OCI-LY3 (cell line): Measurements from ENCODE around the gene TMEM39B.

Experiments
- H2AFZ ChIP-seq: fragments of 200-600, 300-600 bp; shearing (Covaris generic); 2 replicates; pipeline ENCODE4 v1.6.0; 2014; ENCODE audit warnings: antibody characterized with exemption, low read depth, low read length
- H3K27ac ChIP-seq: fragments of 200-600, 300-600 bp; sonication (generic); 2 replicates; pipeline ENCODE4 v1.5.1; 2014; ENCODE audit warnings: mild to moderate bottlenecking, low read length, moderate library complexity, mixed read lengths
- H3K27me3 ChIP-seq: fragments of 200-600, 300-600 bp; sonication (generic); 2 replicates; pipeline ENCODE4 v1.6.1; 2014; ENCODE audit warnings: low read depth, low read length, mixed read lengths
- H3K36me3 ChIP-seq: fragments of 200-600, 300-600 bp; sonication (generic); replicated peaks from 2 replicates; pipeline ENCODE3; 2014; ENCODE audit warnings: low read depth, low read length, mixed read lengths
- H3K4me1 ChIP-seq: fragments of 300-600, 200-600 bp; sonication (generic); 2 replicates; pipeline ENCODE4 v1.6.1; 2014; ENCODE audit warnings: low read length, mixed read lengths
- H3K4me2 ChIP-seq: fragments of 200-600, 300-600 bp; sonication (generic); 2 replicates; pipeline ENCODE4 v1.6.1; 2014; ENCODE audit warnings: low read length, mixed read lengths
- H3K4me3 ChIP-seq: fragments of 300-600, 200-600 bp; sonication (generic); 2 replicates; pipeline ENCODE4 v1.5.1; 2014; ENCODE audit warnings: antibody characterized with exemption, mild to moderate bottlenecking, low read length, moderate library complexity
- H3K79me2 ChIP-seq: fragments of 300-600, 200-600 bp; shearing (Covaris generic); 2 replicates; pipeline ENCODE4 v1.6.1; 2014; ENCODE audit warnings: mild to moderate bottlenecking, low read length, mixed read lengths
- H3K9ac ChIP-seq: fragments of 300-600, 200-600 bp; shearing (Covaris generic); 2 replicates; pipeline ENCODE4 v1.6.0; 2014; ENCODE audit warnings: mild to moderate bottlenecking, low read length, moderate library complexity
- H3K9me3 ChIP-seq: fragments of 200-600, 300-600 bp; shearing (Covaris generic); 2 replicates; pipeline ENCODE4 v1.6.1; 2014; ENCODE audit warnings: low read length, mixed read lengths; ENCODE audit not compliant: insufficient read depth
- H4K20me1 ChIP-seq: fragments of 200-600, 300-600 bp; sonication (generic); 2 replicates; pipeline ENCODE4 v1.6.1; 2016; ENCODE audit warnings: low read length, mixed read lengths; ENCODE audit not compliant: insufficient read depth
- EZH2phosphoT487 ChIP-seq: fragments of 200-600 bp; shearing (Covaris generic); IDR thresholded peaks from 2 replicates; pipeline ENCODE4 v1.6.1; 2018; ENCODE audit warnings: antibody characterized with exemption, mixed run types, low read depth
- TF ChIP-seq, protein P1 (sequence below): fragments of 200-600, 300-600 bp; sonication (generic); IDR thresholded peaks from 2 replicates; pipeline ENCODE4 v1.5.1; 2014; ENCODE audit warnings: antibody characterized with exemption, low read length, low read depth

The TMEM39B gene

DNA sequence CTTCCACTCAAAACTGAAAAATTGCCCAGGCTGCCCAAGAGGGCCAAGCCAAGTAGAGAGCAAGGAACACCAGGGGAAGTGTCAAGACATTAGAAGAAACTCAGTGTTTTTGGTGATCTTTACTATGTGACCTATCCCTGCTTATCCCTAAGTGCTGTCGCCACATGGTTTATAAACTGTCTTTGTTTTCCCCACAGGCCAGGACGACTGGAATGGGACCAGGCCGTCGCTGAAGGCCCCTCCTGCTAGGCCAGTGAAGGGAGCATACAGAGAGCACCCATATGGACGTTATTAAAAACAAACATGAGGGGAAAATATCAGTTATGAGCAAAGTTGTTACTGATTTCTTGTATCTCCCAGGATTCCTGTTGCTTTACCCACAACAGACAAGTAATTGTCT is 30.4 kb upstream of the TMEM39B start:
- H3K36me3 ChIP-seq: peaks cover 76% of the 10 kb centered on the region
- no peak overlapping the region for H3K4me3 ChIP-seq

DNA sequence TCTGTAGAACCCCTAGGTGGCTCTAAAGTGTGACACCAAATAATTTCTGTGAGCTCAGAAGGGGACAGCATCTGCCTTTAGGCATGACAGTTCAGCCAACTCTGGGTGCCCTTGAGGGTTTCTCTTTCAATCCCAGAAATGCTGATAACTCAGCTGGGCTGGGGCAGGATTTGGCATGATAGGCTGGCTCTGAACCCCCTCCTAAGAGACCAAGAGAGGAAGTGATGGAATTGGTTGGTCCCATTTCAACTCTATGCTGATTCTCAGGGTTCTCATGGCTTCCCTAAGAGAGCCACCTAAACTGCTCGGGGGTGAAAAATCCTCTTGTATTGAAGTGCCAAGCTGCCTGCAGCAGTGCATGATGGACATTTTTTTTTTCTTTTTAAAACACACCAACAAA is 28.5 kb upstream of the TMEM39B start:
- Histone ChIP-seq H4K20me1 (no peaks in the 10 kb centered on the region), H2AFZ (no peak overlapping the region), H3K4me2 (no peak overlapping the region), H3K36me3 (peaks cover 71% of the 10 kb centered on the region), H3K4me1 (no peaks in the 10 kb centered on the region), H3K27ac (no peak overlapping the region), H3K27me3 (no peaks in the 10 kb centered on the region), H3K9ac (no peak overlapping the region), H3K9me3 (no peaks in the 10 kb centered on the region), H3K4me3 (no peak overlapping the region), H3K79me2 (no peaks in the 10 kb centered on the region; the same call in 1 of the 2 replicates)
- TF ChIP-seq EZH2phosphoT487: no peak
- TF ChIP-seq, protein P1, sequence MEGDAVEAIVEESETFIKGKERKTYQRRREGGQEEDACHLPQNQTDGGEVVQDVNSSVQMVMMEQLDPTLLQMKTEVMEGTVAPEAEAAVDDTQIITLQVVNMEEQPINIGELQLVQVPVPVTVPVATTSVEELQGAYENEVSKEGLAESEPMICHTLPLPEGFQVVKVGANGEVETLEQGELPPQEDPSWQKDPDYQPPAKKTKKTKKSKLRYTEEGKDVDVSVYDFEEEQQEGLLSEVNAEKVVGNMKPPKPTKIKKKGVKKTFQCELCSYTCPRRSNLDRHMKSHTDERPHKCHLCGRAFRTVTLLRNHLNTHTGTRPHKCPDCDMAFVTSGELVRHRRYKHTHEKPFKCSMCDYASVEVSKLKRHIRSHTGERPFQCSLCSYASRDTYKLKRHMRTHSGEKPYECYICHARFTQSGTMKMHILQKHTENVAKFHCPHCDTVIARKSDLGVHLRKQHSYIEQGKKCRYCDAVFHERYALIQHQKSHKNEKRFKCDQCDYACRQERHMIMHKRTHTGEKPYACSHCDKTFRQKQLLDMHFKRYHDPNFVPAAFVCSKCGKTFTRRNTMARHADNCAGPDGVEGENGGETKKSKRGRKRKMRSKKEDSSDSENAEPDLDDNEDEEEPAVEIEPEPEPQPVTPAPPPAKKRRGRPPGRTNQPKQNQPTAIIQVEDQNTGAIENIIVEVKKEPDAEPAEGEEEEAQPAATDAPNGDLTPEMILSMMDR: no peak

More for the DNA sequence above, 30.4 kb upstream of the TMEM39B start:
- H3K4me1 ChIP-seq: no peaks in the 10 kb centered on the region
- H3K9ac ChIP-seq: no peak overlapping the region
- H3K27ac ChIP-seq: no peak overlapping the region
- no peaks in the 10 kb centered on the region for H4K20me1 ChIP-seq
- H3K4me2 ChIP-seq: no peak overlapping the region
- no peaks in the 10 kb centered on the region for H3K9me3 ChIP-seq
- no peaks in the 10 kb centered on the region for H3K27me3 ChIP-seq
- TF ChIP-seq, protein P1: no peak
- no peak for TF ChIP-seq EZH2phosphoT487
- H3K79me2 ChIP-seq: no peaks in the 10 kb centered on the region; the same call in 1 of the 2 replicates
- H2AFZ ChIP-seq: no peak overlapping the region

DNA sequence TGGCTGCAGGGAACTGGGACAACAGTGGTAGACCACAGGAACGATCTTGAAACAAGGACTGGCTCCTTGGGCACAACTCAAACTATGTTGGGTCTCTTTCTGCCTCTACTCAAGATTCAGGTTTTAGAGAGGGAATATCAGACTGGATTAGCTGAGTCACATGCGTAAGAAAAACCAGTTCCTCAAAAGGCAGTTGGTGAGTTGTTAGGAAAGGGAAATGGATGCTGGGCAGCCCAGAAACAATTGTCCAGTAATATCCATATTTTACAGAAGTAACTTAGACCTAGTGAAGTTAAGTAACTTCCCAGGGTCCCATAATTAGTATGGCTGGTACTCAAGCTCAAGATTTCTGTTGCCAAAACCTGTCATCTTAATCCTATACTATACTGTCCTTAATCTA is 27.0 kb upstream of the TMEM39B start:
- peaks cover 59% of the 10 kb centered on the region for H3K36me3 ChIP-seq

DNA sequence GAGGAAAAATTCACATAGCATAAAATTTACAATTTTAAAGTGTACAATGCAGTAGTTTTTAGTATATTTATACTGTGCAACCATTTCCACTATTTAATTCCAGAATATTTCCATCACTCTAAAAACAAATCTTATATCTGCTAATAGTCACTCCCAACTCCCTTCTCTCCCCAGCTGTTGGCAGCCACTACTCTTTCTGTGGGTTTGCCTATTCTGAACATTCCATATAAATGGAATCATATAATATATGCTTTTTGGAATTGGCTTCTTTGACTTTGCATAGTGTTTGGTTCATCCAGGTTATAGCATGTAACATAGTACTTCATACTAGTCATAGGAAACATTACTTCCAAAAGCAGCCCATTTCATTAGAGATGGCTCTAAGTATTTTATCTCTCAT is 25.0 kb upstream of the TMEM39B start:
- H2AFZ ChIP-seq: no peak overlapping the region
- no peaks in the 10 kb centered on the region for H3K79me2 ChIP-seq
- no peaks in the 10 kb centered on the region for H4K20me1 ChIP-seq
- no peaks in the 10 kb centered on the region for H3K9me3 ChIP-seq
- TF ChIP-seq, protein P1: no peak
- TF ChIP-seq EZH2phosphoT487: no peak
- no peaks in the 10 kb centered on the region for H3K27me3 ChIP-seq
- H3K27ac ChIP-seq: no peak overlapping the region
- H3K4me1 ChIP-seq: no peaks in the 10 kb centered on the region
- H3K9ac ChIP-seq: no peak overlapping the region
- no peak overlapping the region for H3K4me2 ChIP-seq
- H3K36me3 ChIP-seq: peaks cover 53% of the 10 kb centered on the region
- H3K4me3 ChIP-seq: no peak overlapping the region

More for the DNA sequence above, 27.0 kb upstream of the TMEM39B start:
- no peak overlapping the region for H2AFZ ChIP-seq
- no peaks in the 10 kb centered on the region for H3K4me1 ChIP-seq
- H3K27ac ChIP-seq: no peak overlapping the region
- H3K9ac ChIP-seq: no peak overlapping the region
- TF ChIP-seq EZH2phosphoT487: no peak
- TF ChIP-seq, protein P1: no peak
- no peaks in the 10 kb centered on the region for H3K9me3 ChIP-seq
- H3K79me2 ChIP-seq: no peaks in the 10 kb centered on the region
- no peaks in the 10 kb centered on the region for H3K27me3 ChIP-seq
- H4K20me1 ChIP-seq: no peaks in the 10 kb centered on the region
- H3K4me3 ChIP-seq: no peak overlapping the region
- H3K4me2 ChIP-seq: no peak overlapping the region
